ENCODE data around the gene RAB35.

RAB35 gene

DNA sequence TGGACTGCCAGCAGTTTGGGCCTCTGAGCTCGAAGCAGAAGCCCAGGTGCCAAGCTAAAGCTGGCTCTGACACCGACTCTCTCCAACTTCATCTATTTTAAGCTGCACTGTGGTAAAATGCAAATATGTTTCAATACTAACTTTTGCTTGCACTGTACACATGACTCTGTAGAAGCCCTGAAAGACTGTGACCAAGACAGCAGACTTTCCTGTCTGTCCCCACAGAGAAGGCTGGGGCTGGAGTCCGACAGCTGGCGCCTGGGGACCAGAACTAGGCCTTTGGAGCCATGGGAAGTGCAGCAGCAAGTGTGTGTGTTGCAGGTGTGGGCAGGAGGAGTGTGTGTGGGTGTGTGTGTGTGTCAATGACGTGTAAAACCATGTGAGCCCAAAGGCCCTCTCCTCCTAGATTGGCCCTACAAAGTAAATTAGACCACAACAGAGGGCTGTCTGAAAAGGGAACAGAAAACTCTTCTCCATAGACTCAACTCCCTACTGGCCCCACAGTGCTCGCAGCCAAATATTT lies 16.4 kb upstream of the RAB35 start:
- no peak for FAIRE-seq

DNA sequence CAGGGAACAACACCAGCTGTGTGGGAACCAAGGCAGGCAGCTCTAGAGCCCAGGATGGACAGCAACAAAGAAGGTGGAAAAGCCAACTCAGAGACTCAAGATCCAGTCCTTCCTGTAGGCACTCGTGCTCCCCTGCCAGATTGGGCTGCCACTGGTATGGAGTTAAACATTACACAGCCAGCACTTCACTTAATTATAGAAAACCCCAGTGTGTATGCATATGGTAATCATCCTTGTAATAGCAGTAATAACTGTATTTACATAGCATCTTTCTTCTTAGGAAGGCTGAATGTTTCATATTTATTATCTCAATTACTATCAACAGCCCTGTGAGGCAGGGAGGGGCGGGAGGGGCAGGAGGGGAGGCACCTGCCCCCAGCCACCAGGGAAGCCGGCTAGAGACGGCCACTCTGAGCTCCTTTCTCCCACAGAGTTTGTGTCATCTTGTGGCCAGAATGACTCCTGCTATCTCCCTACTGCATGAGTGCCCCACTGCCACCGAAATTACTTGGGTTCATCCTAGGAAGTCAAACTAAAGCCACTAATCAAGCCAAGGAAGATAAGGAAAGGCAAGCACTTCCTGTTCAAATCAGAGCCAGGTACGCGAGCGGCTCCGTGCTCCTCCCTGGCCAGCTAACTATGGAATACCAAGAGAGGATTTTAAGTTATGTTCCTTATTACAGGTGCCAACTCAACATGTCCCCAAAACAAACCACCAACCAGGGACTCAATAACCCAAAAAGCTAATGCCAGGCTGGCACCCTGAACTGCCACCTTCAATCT lies 15.7 kb upstream of the RAB35 start:
- FAIRE-seq = no peak

DNA sequence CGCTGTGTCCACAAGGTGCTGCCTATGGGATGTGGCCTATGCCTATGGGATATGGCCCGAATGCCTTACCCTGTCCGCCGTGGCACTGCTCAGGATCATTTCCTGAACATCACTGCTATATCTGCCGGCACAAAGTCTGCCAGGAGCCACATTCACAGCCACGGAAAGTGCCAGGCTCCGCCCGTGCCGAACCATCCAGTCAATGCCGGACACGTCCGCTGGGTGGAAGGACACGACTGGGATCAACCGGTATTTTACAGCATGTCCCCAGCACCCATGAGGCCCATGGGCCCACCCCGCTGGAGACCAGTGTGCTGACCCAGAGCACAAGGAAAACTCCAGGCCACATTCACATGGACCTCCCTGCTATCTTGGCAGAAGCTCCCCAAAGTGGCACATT lies 14.6 kb upstream of the RAB35 start:
- no peak for FAIRE-seq

DNA sequence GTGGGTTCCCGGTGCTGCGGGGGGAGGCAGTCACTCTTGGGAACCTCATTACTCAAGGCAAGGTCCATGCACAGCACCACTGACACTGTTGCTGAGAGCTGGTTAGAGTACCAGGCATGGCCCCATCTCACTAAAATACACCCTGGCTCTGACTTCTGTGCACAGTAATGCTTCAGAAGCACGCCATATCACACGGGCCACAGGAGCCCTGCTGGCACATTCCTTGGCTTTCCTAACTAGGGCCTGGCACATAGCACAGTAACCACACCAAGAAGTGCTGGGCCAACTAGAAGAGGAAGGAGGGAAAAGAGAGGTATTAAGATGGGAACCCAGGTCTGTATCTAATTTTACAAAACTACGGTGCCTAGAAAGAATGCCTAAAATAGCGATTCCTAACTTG lies 13.5 kb upstream of the RAB35 start:
- no peak for FAIRE-seq

DNA sequence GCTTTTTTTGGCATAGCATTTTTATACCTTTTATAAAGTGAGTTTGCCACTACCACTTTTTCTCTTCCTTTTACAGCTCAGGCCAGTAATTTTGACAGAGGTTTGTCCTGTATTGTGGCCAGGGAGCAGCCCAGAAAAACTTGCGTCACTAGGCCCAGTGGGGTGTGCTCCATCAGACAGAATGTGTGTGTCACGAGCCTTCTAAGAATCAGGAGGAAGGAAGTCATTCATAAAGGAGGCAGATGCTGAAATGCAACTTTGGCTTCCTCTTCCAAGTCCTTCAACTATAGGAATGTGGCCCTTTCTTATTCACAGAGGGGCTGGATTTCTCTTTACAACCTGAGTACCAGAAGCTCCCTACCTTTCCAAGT lies 10.1 kb upstream of the RAB35 start:
- FAIRE-seq = no peak

DNA sequence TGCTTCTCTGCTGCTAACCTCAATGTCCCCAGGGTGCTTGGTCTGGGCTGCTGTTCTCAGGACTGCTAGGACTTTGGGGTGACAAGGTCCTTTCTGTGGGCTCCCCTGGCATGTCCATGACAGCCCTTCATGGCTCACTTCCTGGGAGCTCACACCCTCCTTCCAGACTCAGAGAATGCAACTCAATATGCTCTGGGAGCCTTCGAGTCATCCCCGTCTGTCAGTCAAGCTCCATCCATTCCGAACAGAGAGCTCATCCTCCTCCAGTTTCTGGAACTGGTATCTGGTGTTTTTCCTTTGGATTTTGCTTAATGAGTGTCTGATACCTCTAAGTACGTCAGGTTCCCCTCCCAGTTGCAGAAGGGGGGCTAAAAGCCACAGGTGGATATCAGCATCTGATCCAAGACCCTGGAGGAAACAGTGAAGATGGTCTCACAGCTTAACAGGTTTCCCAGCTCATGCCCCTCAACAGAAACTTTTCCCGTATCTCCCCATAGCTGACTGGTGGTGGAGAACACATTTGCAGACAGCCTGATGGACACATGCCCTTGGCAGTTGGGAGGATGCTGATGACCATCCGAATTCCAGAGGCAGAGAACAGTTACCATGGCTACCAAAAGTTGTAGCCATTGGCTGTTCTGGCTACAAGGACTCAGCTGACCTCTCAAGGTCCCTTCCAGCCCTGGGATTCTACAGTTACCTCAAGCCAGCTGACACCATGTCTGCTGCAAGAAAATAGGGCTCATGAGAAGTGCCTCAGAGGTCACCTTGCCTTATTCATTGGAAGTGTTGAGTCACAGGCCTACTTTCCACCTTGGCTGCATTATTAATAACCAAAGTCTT lies 9.5 kb upstream of the RAB35 start:
- no peak for FAIRE-seq

DNA sequence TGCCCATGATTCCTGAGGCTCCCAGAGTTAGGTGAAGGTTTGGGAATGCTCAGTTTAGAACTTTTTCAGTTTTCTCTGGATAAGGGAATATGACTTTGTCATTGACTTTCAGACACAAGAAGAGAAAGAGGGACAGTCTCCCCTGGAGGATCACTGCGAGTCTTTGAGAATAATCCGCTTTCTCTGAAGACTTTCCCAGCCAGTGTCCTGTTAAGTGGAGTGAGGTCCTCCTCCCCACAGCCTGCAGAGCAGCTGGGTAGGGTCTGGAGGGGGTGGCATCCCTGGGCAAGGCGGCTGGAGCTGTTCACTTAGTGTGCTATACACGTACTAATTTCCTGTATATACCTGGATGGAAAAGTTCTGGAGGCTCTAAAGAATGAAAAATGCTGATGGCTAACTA lies 8.5 kb upstream of the RAB35 start:
- FAIRE-seq = no peak

DNA sequence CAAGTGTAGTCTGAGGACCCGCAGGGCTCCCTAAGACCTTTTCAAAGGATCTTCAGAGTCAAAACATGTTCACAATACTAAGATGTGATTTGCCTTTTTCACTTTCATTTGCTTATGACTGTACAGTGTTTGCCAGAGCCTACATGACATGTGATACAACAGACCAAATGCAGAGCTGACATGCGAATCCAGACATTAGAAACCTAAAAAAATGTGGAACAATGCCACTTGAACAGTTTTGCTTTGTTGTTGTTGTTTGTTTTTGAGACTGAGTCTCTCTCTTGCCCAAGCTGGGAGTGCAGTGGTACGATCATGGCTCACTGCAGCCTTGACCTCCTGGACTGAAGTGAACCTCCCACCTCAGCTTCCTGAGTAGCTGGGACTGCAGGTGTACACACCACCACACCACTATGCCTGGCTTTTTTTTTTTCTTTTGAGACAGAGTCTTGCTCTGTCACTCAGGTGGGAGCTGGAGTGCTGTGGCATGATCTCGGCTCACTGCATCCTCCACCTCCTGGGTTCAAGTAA lies 5.3 kb upstream of the RAB35 start:
- FAIRE-seq = no peak

DNA sequence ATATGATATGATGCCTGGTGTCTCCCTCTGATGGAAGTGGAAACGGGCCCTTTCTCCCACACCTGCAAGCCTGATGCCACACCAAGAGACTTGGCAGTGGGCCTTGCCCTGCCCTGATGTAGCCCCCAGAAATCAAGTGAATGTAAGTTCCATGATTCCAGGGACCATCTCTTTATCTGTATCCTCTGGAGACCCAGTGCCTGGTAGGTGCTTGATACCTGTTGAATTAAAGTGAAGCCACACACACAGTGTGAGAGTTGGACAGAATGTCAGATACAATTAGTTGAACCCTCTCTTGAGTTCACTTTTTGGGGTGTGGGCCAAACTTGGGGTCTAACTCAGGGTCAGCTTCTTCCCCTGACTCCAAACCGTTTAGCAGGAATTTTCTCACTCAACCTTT lies 4.8 kb upstream of the RAB35 start:
- FAIRE-seq = no peak

DNA sequence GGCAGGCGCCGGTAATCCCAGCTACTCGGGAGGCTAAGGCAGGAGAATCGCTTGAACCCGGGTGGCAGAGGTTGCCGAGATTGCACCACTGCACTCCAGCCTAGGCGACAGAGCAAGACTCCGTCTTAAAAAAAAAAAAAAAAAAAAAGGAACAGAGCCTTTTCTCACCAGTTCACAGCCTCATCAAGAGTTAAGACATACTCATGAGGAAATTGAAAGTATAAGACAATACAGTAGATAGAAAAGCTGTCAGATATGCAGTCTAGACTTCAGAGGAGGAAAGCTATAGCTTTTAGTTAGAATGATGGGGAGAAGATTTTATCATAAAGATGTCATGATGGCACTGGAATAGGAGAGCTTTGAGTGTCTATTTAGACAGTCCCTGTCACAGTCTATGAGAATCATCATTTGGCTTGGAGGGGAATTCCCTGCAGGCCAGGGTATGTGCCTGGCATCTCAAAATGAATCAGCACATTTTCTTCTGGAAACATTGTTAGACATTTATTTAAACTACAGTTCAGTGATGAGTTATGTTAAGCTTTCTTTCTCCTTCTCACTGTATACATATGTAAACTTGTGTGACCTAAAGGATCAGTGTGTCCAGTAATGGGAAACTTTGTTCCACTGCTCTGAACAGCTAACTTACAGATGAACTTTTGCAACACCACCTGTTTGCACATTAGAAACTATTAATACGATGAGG lies 2.9 kb upstream of the RAB35 start:
- no peak for FAIRE-seq

DNA sequence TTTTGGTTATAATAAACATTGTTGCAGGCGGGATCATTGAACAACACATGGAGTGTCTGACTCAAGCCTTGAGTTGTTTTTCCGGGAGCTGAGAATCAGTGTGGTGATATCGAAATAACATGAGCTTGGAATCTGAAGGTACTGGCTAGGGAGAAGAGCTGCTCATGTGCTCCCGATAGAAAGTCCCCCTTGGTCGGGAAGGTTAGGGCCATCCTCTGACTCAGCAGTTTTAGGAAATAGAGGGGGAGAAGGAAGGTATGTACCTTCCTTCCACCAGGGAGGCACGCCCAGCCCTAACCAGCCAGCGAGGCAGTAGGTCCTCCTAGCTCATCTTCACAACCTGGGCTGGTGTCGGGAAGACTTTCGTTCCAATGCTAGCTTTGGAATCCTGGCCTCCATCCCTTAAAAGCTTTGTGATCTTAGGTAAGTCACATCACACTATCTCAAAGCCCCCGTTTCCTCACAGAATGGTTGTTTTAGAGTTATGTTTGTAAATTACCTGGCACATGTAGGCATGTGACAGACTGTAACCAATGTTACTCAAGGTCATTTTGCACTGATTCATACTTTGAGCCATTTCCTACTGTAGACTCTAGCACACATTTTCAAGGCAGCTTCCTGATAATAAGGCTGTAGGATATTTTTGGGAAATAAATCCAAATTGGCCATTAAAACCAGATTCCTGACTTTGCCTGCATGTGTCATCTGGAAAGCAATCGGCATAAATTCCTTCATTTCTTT lies 1.9 kb upstream of the RAB35 start:
- FAIRE-seq = no peak

DNA sequence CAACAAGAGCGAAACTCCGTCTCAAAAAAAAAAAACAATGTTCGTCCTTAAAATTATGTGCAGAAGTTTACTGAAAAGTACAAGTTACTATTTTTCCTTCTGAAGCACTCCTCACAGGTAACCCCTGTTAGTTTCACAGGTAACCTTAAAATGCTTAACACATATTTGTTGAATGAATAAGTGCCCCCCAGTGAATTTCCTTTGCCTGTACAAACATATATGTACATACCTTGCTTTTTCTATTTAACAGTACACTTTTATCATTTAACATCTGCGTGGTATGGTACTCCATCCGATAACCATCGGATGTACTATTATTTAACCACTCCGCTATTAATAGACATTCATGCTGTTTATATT lies 1.4 kb upstream of the RAB35 start:
- no peak for FAIRE-seq

DNA sequence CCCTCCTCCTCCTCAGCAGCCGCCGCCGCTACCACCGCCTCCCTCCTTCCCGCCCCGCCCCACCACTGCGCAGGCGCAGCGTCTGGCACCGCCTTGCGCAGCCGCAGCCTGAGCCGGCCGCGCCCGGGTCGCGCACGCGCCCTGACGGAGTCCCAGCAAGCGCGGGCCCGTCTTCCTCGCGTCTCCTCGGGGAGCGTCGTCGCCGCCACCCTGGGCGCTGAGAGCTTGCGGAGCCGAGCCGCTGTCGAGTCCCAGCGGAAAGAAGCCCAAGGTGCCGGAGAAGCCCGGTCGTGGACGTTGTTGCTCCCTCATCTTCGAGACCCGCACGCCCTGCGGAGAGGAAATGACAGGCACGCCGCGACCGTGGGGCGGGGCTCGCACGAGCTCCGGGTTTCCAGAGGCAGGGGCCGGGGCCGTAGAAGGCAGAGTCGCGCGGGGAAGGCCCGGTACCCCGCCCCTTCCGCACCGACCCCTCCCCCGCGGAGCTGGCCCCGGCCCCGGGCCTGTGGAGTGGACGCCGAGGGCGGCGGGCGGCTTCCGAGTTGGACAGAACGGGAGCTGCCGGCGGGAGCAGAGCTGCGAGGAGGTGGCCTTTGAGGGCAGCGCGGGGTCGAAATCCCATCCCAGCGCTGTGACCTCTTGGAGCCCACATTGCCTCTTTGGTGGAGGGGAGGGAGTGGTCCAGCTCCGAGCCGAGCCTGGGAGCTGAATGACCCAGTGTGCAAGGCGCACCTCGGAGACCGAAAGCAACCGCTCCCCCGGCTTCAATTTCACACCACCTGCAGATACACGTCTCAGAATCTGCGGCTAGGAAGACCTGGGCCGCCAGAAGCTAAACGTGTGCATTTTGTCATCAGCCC lies 469 bp upstream of the RAB35 start:
- no peak for FAIRE-seq

DNA sequence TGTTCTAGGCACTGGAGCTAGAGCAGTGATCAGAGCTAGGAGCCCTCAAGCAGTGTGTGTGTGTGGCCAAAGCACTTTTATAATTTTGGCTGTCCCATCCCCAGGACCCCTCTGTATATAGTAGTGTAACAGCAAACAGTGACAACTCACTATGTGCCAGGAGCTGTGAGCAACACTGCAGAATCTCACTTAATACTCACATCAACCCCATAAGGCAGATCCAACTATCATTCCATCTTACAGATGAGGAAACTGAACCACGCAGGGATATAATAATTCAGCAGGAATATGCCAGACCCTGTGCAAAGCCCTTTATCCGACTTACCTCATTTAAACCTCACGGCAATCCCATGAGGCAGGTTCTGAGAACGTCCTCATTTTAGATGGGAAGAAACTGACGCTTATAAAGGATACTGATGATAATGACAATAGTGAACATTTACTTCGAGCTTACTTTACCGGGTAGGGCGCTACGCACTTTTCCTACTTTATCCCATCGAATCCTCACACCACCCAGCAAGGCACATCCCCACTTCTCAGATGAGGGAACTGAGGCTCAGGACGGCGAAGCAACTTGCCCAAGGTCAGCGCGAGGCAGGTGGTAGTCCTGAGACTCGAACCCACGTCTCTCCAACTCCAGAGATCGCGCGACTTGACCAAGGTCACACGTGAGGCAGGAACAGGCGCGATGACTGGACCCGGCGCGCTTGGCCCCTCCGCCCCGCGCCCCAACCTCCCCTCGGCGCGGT lies 687 bp downstream of the RAB35 start:
- no peak for FAIRE-seq

DNA sequence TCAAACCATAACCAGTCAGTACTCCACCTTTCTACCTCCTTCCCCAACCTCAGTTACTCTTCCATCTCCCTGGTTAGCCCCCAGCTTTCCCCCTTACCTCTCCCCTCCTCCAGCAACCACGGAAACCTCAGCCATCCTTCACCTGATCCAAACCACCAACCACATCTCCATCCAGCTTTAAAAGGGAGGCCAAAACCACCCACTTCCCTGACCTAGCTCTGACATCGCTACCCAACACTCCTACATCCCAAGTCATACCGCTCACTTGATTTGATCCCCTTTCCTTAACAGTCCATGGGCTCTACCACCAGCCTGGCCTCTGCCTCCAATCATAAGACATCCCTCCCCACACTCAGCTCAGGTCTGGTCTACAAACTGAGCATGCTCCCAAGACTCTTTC lies 1.5 kb downstream of the RAB35 start:
- no peak for FAIRE-seq

DNA sequence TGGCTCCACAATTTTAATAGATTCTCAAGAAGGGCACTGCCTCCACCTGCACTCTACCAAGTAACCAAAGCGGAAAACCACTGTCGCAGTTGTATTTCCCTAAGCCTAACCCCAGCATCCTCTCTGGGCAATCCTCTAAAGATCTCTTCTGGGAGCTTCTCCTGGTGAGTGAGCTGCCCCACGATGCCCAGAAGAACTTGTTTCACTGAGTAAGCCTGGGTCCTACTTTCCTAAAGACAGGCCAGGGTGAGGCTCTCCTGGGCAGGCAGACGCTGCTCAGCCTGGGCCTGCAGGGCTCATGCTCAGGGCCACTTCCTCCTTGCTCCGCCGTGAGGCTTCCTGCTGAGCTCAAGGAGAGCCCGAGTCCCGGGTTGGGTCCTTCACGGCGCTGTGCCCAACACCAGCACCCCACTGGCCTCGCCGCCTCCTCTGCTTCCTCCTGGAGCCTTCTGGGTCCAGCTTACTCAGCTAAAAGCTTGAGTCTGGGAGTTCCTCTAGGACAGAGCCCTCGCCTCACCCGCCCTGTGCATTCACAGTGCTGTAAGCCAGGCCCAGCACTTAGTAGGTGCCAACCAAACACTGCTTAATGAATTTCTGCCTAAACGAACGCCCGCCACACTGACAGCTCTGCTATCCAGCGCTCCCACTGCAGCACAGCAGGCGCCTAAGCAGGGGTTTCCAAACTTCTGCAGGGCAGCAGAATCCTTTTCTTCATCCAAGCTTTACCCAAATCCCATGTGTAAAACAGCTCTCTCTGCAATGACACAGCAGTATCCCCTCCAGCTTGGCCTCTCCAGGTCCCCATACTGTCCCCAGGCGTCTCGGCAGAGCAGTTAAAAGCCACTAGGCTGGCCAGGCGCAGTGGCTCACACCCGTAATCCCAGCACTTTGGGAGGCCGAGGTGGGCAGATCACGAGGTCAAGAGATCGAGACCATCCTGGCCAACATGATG lies 5.7 kb downstream of the RAB35 start:
- no peak for FAIRE-seq

DNA sequence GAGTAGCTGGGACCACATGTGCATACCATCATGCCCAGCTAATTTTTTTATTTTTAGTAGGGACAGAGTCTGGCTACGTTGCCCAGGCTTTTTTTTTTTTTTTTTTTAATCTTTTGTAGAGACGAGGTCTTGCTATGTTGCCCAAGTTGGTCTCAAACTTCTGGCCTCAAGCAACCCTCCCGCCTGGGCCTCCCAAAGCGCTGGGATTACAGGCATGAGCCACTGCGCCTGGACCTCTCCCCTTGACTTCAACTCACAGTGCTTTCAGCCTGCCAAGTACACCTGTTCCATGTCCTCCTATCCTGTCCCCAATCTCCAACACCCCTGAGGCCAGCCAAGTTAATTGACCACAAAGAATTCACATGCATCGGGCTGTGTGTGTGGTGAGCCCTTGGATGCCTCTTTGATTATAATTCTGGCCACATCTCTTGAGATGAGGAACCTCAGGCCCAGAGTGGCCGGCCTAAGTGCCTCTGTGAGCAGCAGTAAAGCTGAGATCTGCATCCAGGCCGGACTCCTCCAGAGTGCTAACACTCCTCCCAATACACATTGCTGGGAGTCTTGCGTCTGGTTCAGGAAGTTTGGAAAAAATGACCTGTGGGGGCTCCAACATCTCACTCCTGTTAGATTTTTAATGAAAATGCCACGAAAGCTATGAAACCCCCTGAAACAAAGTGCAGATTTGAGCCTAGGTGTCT lies 6.8 kb downstream of the RAB35 start:
- FAIRE-seq = no peak

DNA sequence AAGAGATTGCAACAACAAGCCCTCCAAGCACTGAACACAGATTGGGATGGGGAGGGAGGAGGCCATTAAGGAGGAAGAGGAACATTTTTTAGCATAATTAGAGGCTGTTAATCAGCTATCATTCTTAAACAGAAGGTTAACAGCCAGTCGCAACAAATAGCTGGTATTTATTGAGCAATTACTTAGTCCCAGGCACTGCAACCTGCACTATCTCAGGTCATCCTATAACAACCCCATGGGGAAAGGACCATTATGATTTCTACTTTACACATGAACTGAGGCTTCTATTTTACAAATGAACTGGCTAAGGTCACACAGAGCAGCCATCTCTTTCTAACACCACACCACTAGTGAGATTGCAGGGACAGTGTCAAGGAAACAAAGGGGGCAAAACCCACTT lies 10.4 kb downstream of the RAB35 start:
- no peak for FAIRE-seq

DNA sequence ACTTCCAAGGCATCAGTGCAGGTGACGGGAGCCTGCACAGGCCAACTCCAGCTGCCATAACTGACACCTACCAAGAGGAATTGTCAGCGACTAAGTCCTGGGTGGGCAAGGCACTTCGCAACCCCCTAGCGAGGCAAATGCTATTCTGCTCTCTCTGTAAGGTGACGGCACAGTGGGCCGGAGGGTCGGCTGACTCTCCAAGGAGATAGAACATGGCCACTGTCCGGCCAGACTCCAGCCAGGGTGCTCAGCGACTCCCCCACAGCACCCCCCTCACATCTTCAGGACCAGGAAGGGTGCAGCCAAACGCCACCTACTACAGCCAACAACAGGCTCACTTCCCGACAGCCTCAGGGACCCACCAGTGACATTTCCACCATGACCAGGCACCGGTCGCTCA lies 13.2 kb downstream of the RAB35 start:
- FAIRE-seq = no peak
